ENCODE measurements around the gene NKX6-2.

- no peak for TF ChIP-seq CTCF (IDR thresholded peaks at IDR 0.05; ENCODE audit: insufficient read depth, low read depth, low read length)
- TF ChIP-seq EZH2 (IDR thresholded peaks at IDR 0.05; ENCODE audit: insufficient read depth, low read length), result no peak
Measured at GRCh38 chr10:132806110-132806509, 20.2 kb upstream of the NKX6-2 start.
